Purkinje cell (primary cell): Measurements from ENCODE around the gene OPN4. TPM values are rescaled to one million over a fixed set of nuclear protein-coding genes. Genes with fewer than 3 reads are reported as not detected.

ENCODE experiments used
- polyA plus RNA-seq: library from polyadenylated mRNA; unstranded; fragments of >200 nt; fragmentation: Nextera tagmentation; gene quantifications from 2 replicates; pipeline ENCODE4 v1.2.1, GENCODE V29; 2014

OPN4 gene
- 0.20 TPM in 1 of 2 replicates, not detected in the other for polyA plus RNA-seq

GRCh38 chr10:86654411-86655172 is at the start of gene OPN4:
Gene OPN4, plus strand, starts transcription at chr10:86654547. Its CDS starts 237 bp downstream, at chr10:86654784.

GRCh38 chr10:86668297-86669165 is 14.2 kb downstream of the OPN4 start, which contains the start of gene LDB3:
Gene LDB3, plus strand, starts transcription at chr10:86668511. Its CDS starts 181 bp downstream, at chr10:86668692.

Other genes starting within 250 kb of the OPN4 start
- gene WAPL, start 132.8 kb upstream of the OPN4 start, polyA plus RNA-seq = 18.8 and 27.6 TPM in 2 replicates
- gene LDB3, start 14.0 kb downstream of the OPN4 start, polyA plus RNA-seq = 1.1 and 2.1 TPM in 2 replicates
- 5.7 and 8.5 TPM in 2 replicates for gene BMPR1A, start 102.1 kb downstream of the OPN4 start, polyA plus RNA-seq